Measurements from ENCODE around the gene NSG2.
"Not testable (repeated sequence)": the region's sequence is repeated elsewhere in the genome, so short reads cannot be mapped to it uniquely, and the experiment has no call there.

Gene NSG2

DNA sequence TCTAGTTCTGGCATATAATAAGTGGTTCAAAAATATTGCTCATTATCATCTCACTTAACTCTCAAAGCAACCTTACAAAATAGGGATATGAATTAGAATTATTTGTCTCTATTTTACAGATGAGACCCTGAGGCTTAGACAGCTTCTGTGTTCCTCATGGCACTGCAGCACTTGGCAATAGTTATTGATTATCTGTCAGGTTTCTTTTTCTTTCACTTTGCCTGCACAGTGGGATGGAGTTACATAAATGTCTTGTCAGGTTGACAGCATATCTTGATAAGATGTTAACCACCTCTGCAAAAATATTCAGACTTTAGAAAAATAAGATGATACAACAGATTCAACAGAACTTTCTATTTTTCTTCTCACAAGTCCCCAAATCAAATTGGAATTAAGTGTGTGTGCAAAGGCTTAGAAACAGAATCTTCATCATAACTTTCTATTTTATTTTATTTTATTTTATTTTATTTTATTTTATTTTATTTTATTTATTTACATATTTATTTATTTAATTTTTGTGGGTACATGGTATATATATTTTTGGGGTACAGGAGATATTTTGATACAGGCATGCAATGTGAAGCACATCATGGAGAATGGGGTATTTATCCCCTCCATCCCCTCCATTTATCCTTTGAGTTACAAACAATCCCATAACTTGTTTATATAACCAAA lies 17.7 kb downstream of the NSG2 start:
- DNase-seq = no peak

DNA sequence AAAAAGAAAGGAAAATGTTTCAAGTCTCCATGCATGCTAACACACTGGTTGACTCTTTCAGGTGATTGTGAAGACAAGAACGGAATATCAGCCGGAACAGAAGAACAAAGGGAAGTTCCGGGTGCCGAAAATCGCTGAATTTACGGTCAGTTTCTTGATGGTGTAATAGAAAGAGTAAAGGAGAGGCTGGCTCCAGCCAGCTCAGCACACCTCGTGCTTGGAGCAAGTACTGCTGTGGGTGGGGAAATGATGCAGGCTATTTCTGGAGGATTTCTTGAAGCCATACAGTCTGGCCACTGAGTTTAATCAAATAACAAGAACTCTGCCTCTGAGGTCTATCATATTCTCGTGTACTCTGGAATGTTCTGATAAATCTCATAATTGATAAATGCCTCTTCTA lies 18.7 kb downstream of the NSG2 start:
- DNase-seq = no peak

- DNase-seq = no peak
Measured at GRCh38 chr5:174065528-174066197, 20.2 kb downstream of the NSG2 start.

GRCh38 chr5:174067499-174067898 lies 22.0 kb downstream of the NSG2 start:
- DNase-seq = no peak

GRCh38 chr5:174071484-174071883 lies 26.0 kb downstream of the NSG2 start:
- no peak for DNase-seq

GRCh38 chr5:174073122-174073660 lies 27.7 kb downstream of the NSG2 start:
- DNase-seq = no peak

DNA sequence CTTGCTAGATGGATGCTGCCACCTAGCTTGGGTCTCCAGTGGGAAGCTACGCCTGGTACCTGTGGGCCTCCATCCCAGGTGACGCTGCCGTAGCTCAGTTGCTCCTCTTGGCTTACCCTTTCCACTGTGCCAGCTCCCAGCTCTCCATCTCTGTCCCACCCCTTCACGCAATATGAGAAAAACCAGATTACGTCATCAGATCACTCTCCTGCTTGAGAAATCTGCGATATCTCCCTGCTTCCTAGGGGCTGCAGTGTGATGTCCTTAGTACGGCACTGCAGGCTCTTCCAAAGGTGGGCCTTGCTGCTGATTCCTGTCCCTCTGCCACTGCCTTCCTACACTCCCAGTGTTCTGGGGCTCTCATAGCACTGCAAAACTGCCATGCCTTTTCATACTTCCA lies 28.9 kb downstream of the NSG2 start:
- DNase-seq = no peak

DNA sequence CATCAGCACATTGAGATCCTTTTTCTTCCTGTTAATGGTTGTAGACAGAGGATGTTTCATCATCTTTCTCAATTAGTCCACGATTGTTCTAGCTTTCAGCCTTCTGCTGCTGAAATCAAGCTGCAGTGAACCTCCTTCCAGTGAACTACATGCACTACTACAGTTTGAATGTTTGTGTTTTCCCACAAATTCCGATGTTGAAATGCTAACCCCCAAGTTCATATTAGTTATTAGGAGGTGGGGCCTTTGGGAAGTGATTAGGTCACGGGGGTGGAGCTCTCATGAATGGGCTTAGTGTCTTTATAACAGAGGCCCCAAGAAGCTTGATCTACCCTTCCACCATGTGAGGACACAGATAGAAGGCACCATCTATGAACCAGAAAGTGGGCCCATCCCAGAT lies 32.9 kb downstream of the NSG2 start:
- no peak for DNase-seq

DNA sequence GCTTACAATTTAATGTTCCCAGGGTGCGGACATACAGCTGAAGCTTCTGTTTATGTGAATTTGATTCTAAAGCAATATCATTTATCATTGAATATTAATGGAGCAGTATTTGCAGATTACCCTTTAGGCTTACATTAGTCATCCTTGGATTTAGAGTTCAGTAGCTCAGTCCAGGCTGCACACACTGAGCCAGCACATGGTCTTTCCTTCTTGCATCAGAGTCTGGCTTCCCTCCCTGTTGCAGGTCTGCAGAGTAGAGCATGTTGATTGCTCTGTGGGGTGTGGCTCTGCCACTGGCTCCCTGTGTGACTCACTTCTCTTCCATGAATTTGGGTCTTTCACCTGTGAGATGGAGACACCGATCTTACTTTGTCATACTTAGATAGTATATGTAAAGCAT lies 36.8 kb downstream of the NSG2 start:
- no peak for DNase-seq

DNA sequence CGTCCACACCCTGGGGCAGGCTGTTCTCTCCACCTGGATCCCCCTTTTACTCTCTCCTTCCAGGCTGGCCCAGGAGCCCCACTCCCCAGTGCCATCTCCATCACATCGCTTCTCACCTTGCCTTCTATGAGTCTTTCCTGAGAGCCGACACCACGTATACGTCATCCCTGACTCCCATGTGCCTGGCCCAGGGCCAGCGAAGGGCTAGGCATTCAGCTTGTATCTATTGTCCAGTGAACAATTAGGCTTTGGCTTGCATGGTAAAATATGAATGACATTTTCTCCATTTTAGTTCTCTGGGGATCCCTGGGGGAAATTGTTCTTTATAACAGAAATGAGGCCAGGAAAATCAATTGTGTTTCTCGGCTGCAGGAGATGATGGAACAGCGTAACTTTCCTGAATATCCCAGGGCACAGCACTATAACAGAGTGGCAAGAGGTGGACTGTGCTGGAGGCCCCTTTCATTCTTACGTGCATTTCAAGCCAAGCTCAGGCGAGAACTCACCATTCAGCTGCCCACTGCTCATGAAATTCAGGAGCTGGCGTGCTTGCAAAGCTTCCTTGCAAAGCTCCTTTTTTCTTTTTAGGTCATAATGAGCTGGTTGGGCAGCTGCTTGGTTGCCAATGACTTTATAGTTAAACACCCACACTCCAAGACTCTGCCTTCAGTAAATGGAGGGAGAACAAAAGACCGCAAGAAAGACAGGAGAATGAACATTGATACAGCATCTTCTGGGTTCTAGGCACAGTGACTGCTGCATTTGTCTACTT lies 37.7 kb downstream of the NSG2 start:
- no peak for DNase-seq

DNA sequence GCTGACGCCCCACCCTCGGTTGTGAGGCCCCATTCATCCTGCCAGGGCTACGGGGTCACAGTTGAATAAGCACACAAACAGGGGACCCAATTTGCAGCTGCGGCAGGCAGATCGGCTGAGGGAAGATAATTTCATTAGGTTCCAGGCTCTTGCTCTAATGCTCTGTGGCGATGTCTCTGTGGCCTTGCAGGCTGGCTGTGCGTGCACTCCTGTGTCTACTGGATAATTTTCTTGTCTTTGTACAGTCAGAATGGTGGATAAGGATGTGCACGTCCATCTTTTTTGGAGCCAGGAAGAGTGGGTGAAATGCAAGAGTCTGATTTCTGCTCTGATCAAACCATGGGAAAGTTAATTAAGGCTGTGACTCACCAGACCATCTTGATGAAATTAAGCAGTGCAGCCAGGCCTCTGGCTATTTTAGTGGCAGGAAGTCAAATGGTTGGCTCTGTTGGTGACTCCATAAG lies 39.2 kb downstream of the NSG2 start:
- no peak for DNase-seq

- no peak for DNase-seq
Measured at GRCh38 chr5:174086751-174087150, 41.2 kb downstream of the NSG2 start.

- DNase-seq = no peak
Measured at GRCh38 chr5:174087783-174088182, 42.3 kb downstream of the NSG2 start.

- no peak for DNase-seq
Measured at GRCh38 chr5:174090129-174090528, 44.6 kb downstream of the NSG2 start.

GRCh38 chr5:174093123-174093522 lies 47.6 kb downstream of the NSG2 start:
- no peak for DNase-seq

GRCh38 chr5:174094857-174095606 lies 49.5 kb downstream of the NSG2 start:
- no peak for DNase-seq

- no peak for DNase-seq
Measured at GRCh38 chr5:174096619-174097018, 51.1 kb downstream of the NSG2 start.

DNA sequence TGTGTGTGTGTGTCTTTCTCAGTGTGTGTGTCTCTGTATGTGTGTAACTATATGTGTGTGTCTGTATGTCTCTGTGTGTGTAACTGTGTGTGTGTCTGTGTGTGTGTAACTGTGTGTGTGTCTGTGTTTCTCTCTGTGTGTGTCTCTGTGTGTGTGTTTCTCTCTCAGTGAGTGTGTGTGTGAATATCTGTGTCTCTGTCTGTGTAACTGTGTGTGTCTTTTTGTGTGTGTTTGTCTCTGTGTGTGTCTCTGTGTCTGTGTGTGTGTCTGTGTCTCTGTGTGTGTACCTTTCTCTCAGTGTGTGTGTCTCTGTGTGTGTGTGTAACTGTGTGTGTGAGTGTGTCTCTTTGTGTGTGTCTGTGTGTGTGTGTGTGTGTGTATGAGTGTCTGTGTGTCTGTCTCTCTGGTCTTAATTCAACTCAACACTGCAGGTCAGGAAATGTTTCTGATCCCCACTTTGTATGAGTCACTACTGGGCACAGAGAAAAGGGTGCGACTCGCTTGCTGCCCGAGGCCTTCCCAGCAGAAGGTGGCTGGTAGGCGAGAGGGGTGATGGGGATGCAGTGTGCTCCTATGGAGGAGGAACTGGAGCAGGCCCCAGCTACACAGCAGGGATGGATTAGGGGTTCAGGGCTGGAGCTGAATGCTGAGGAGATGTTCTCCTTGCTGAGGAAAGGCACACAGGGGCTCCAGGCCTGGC lies 52.1 kb downstream of the NSG2 start:
- no peak for DNase-seq

DNA sequence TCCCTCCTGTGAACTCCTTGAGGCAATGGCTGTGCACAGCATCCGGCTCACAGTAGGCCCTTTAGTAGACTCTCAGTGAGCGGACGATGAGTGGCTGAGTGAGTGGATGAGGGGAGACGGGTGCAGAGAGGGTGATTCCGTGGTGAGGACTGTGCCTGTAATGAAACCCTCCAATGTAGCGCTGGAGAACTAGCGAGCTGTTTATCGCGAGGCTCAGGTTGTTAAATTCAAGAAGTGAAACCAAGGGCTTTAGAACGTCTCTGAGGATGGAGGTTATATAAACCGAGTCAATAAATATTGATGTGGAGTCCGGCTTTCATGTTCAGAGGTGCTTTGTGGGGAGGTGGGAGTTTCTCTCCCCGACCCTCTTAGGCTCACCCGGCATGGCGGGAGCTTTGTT lies 53.2 kb downstream of the NSG2 start:
- no peak for DNase-seq

DNA sequence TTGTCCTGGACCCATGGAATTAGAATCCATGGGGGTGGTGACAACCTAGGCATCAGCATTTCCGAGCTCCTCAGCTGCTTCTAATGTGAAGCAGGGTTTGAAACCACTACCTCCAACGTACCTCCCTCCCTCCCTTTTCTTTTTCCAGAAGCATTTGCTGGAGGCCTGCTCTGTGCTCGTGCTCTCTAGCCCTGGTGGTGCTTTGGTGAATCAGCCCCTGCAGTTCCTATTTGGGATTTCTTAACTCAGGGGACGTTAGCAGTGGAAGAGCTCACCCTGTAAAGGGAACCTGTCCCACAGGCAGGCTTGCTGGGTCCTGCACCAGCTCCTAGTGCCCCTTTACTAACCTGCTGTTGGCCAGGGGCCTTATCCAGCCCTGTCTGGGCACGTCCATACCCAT lies 55.0 kb downstream of the NSG2 start:
- DNase-seq = no peak

DNA sequence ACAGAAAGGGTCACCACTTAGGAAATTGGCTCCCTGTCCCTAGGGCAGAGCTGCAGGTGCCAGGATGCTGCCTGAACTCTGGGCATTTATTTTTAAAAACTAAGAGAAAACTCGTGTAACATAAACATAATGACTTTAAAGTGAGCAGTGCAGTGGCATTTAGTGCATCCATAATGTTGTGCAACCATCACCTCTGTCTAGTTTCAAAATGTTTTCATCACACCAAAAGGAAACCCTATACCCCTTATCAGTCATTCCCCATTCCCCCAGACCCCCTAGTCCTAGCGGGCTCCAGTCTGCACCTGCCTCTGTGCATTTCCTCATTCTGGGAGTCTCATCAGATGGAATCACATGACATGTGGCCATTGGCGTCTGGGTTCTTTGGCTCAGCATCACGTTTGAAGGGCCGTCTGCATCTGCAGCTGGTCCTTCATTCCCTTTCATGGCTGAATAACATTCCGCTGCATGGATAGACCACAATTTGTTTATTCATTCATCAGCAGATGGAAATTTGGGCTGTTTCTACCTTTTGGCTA lies 55.8 kb downstream of the NSG2 start:
- no peak for DNase-seq

GRCh38 chr5:174102574-174102973 lies 57.1 kb downstream of the NSG2 start:
- not testable (repeated sequence) for DNase-seq

All from NCI-H1436 treated with DMSO at 0.1 percent for 48 hours (cell line).